PC-9 (cell line): ENCODE measurements around the gene CCNL1.

ENCODE experiments used
- EZH2 ChIP-seq: fragments of 200-600 bp; sonication (generic); IDR thresholded peaks from 2 replicates; pipeline ENCODE4 v1.8.0; 2017; ENCODE audit warnings: antibody characterized with exemption, low read depth
- TF ChIP-seq, protein P1 (sequence below): fragments of 200-600 bp; sonication (generic); conservative IDR thresholded peaks from 2 replicates; pipeline ENCODE4 v1.6.1; 2017; ENCODE audit warnings: mixed run types, antibody characterized with exemption, mild to moderate bottlenecking, moderate library complexity

DNA sequence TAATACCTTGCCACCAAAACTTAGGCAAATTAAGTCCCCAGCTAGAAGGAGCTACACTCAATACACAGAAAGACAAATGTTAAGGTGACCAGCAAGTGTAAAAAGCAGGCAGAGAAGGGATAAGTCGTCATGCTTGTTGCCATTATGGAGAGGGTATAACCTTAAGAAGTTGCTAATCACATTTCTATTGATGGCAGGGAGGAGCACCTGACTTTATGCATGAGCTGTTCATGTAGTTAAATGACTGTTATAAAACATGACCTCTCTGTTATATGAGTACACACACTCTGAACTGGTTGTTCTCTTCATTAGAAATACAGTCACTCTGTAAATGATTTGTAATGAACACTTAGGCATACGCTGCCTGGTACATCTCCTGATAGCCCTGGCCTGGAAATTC lies 6.6 kb upstream of the CCNL1 start:
- TF ChIP-seq, protein P1, sequence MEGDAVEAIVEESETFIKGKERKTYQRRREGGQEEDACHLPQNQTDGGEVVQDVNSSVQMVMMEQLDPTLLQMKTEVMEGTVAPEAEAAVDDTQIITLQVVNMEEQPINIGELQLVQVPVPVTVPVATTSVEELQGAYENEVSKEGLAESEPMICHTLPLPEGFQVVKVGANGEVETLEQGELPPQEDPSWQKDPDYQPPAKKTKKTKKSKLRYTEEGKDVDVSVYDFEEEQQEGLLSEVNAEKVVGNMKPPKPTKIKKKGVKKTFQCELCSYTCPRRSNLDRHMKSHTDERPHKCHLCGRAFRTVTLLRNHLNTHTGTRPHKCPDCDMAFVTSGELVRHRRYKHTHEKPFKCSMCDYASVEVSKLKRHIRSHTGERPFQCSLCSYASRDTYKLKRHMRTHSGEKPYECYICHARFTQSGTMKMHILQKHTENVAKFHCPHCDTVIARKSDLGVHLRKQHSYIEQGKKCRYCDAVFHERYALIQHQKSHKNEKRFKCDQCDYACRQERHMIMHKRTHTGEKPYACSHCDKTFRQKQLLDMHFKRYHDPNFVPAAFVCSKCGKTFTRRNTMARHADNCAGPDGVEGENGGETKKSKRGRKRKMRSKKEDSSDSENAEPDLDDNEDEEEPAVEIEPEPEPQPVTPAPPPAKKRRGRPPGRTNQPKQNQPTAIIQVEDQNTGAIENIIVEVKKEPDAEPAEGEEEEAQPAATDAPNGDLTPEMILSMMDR: no peak
- TF ChIP-seq EZH2: no peak
